SK-N-SH (cell line): ENCODE data around the gene PURA. TPM values are rescaled to one million over a fixed set of nuclear protein-coding genes. Genes with fewer than 3 reads are reported as not detected.

ENCODE experiments used
- CTCF ChIA-PET: fragments of 300-600, 350-600 bp; formaldehyde crosslinking; extraction: SDS; loops from one replicate; lab custom pipeline; 2021; lab: Yijun Ruan, JAX
- POLR2A ChIA-PET: fragments of 350-600 bp; sonication (Branson Sonifier 250); formaldehyde crosslinking; extraction: SDS; loops from one replicate; lab custom pipeline; 2020; ENCODE audit warnings: antibody characterized with exemption, inconsistent platforms; lab: Yijun Ruan, JAX
- DNase-seq: peaks from one replicate; pipeline ENCODE4 v3.0.0; 2012
- H2AFZ ChIP-seq: fragments of 200-600 bp; sonication (generic); 2 replicates; pipeline ENCODE4 v1.8.1; 2016; ENCODE audit warnings: antibody characterized with exemption, mild to moderate bottlenecking, low read depth
- H3F3A ChIP-seq: fragments of 200-600 bp; sonication (generic); replicated peaks from 2 replicates; pipeline ENCODE3; 2016; ENCODE audit warnings: antibody characterized with exemption, mild to moderate bottlenecking; ENCODE audit not compliant: insufficient read depth
- H3K27ac ChIP-seq, 2 experiments: fragments of 200-500 bp in 1 of 2; fragments of 200-600 bp in 1 of 2; sonication (Bioruptor generic) in 1 of 2; sonication (generic), shearing (Covaris generic) in 1 of 2; 2 replicates each; pipeline versions ENCODE4 v1.5.1 to v1.6.1; 2014 to 2016; ENCODE audit warnings: low read depth in 2 of 2, inconsistent platforms in 1 of 2, low read length in 1 of 2, mild to moderate bottlenecking in 1 of 2, mixed read lengths in 1 of 2
- H3K27me3 ChIP-seq: fragments of 200-600 bp; sonication (generic), shearing (Covaris generic); 2 replicates; pipeline ENCODE4 v1.6.1; 2016; ENCODE audit warnings: mixed run types; ENCODE audit not compliant: insufficient read depth
- H3K36me3 ChIP-seq, 2 experiments: fragments of 200-500 bp in 1 of 2; fragments of 200-600 bp in 1 of 2; sonication (Bioruptor generic) in 1 of 2; sonication (generic) in 1 of 2; replicated peaks in 1 of 2; 2 replicates each; pipeline versions ENCODE3 to v1.5.1; 2014 to 2016; ENCODE audit warnings: low read length in 1 of 2, mild to moderate bottlenecking in 1 of 2; ENCODE audit not compliant: insufficient read depth in 2 of 2, control insufficient read depth in 1 of 2
- H3K4me1 ChIP-seq, 2 experiments: fragments of 200-500 bp in 1 of 2; fragments of 200-600 bp in 1 of 2; sonication (Bioruptor generic) in 1 of 2; sonication (generic), shearing (Covaris generic) in 1 of 2; 2 replicates each; pipeline versions ENCODE4 v1.5.1 to v1.6.1; 2014 to 2016; ENCODE audit warnings: low read depth in 1 of 2, low read length in 1 of 2, mixed run types in 1 of 2; ENCODE audit not compliant: insufficient read depth in 2 of 2, control insufficient read depth in 1 of 2
- H3K4me2 ChIP-seq: fragments of 200-600 bp; sonication (generic), shearing (Covaris generic); 2 replicates; pipeline ENCODE4 v1.6.1; 2017; ENCODE audit warnings: mixed run types
- H3K4me3 ChIP-seq, 2 experiments: fragments of 200-500 bp in 1 of 2; fragments of 200-600 bp in 1 of 2; sonication (Bioruptor generic) in 1 of 2; sonication (generic), shearing (Covaris generic) in 1 of 2; 2 replicates each; pipeline versions ENCODE4 v1.5.1 to v1.8.1; 2014 to 2016; ENCODE audit warnings: low read depth in 2 of 2, inconsistent platforms in 1 of 2, low read length in 1 of 2, mild to moderate bottlenecking in 1 of 2, mixed read lengths in 1 of 2, moderate library complexity in 1 of 2
- H3K79me2 ChIP-seq: fragments of 200-600 bp; sonication (generic); 2 replicates; pipeline ENCODE4 v1.8.1; 2017; ENCODE audit warnings: mild to moderate bottlenecking; ENCODE audit not compliant: insufficient read depth
- H3K9ac ChIP-seq: fragments of 200-600 bp; sonication (generic); 2 replicates; pipeline ENCODE4 v1.6.1; 2017; ENCODE audit warnings: mixed run types
- H3K9me2 ChIP-seq: fragments of 200-600 bp; sonication (generic); 2 replicates; pipeline ENCODE4 v1.6.1; 2017; ENCODE audit warnings: mixed run types
- H3K9me3 ChIP-seq: fragments of 200-600 bp; sonication (generic); 2 replicates; pipeline ENCODE4 v1.6.1; 2017; ENCODE audit warnings: mixed run types, mild to moderate bottlenecking, moderate library complexity
- H4K20me1 ChIP-seq: fragments of 200-600 bp; sonication (generic); 2 replicates; pipeline ENCODE4 v1.6.1; 2017; ENCODE audit warnings: mild to moderate bottlenecking, mixed run types; ENCODE audit not compliant: insufficient read depth
- ELF1 ChIP-seq: IDR thresholded peaks from 2 replicates; pipeline ENCODE4 v1.4.0; 2012
- EP300 ChIP-seq, 2 experiments: IDR thresholded peaks; 2 replicates each; pipeline versions ENCODE4 v1.4.0 to v1.6.1; 2012; ENCODE audit warnings: borderline replicate concordance in 1 of 2, low read depth in 1 of 2, low read length in 1 of 2
- EZH2phosphoT487 ChIP-seq: fragments of 200-600 bp; sonication (generic); IDR thresholded peaks from 2 replicates; pipeline ENCODE4 v1.6.1; 2017; ENCODE audit warnings: low read depth, mixed run types, mild to moderate bottlenecking, antibody characterized with exemption, moderate library complexity, borderline replicate concordance
- FOSL2 ChIP-seq: IDR thresholded peaks from 2 replicates; pipeline ENCODE4 v1.4.0; 2012; ENCODE audit warnings: low read depth, mild to moderate bottlenecking, moderate library complexity, borderline replicate concordance
- FOXJ3 ChIP-seq: sonication (generic); formaldehyde crosslinking; IDR thresholded peaks from 2 replicates; pipeline ENCODE4 v1.5.1; 2020; ENCODE audit warnings: mild to moderate bottlenecking, missing genetic modification reagents
- FOXM1 ChIP-seq: IDR thresholded peaks from 2 replicates; pipeline ENCODE4 v1.4.0; 2012; ENCODE audit warnings: low read depth, mild to moderate bottlenecking
- GABPA ChIP-seq: IDR thresholded peaks from 2 replicates; pipeline ENCODE4 v1.4.0; 2012; ENCODE audit warnings: low read depth, mild to moderate bottlenecking
- JUND ChIP-seq: IDR thresholded peaks from 2 replicates; pipeline ENCODE4 v1.4.0; 2012
- MXI1 ChIP-seq: IDR thresholded peaks from 2 replicates; pipeline ENCODE4 v1.6.1; 2012; ENCODE audit warnings: mild to moderate bottlenecking, low read depth, low read length, improper control_type of control experiment
- NFIC ChIP-seq: IDR thresholded peaks from 2 replicates; pipeline ENCODE4 v1.4.0; 2012; ENCODE audit warnings: borderline replicate concordance
- RXRA ChIP-seq: IDR thresholded peaks from 2 replicates; pipeline ENCODE4 v1.4.0; 2012; ENCODE audit warnings: low read depth, mild to moderate bottlenecking, borderline replicate concordance
- SIN3A ChIP-seq: IDR thresholded peaks from 2 replicates; pipeline ENCODE4 v1.6.1; 2012; ENCODE audit warnings: low read depth, mild to moderate bottlenecking, low read length, moderate library complexity, borderline replicate concordance
- SMC3 ChIP-seq: IDR thresholded peaks from 2 replicates; pipeline ENCODE4 v1.6.1; 2012; ENCODE audit warnings: low read depth, low read length, improper control_type of control experiment
- TAF1 ChIP-seq: IDR thresholded peaks from 2 replicates; pipeline ENCODE4 v1.6.1; 2012; ENCODE audit warnings: low read depth, mild to moderate bottlenecking, low read length, moderate library complexity, borderline replicate concordance
- TCF12 ChIP-seq: IDR thresholded peaks from 2 replicates; pipeline ENCODE4 v1.4.0; 2012
- YY1 ChIP-seq: IDR thresholded peaks from 2 replicates; pipeline ENCODE4 v1.4.0; 2012; ENCODE audit warnings: low read depth, mild to moderate bottlenecking
- WGBS: methylation state at CpG from one replicate; pipeline ENCODE4 v1.1.6; 2017; ENCODE audit warnings: low lambda C conversion rate; 5-methylcytosine and 5-hydroxymethylcytosine counted together
- polyA plus RNA-seq, 3 experiments: library from polyadenylated mRNA; depleted of rRNA; stranded (reverse); fragments of >200 nt; gene quantifications; 2 replicates each; pipeline ENCODE4 v1.2.3, GENCODE V29; 2012
- TF ChIP-seq, protein P1 (sequence below): fragments of 150-350 bp; IDR thresholded peaks from 2 replicates; pipeline ENCODE4 v1.6.1; 2017; ENCODE audit warnings: antibody characterized with exemption, low read length, low read depth, borderline replicate concordance
- TF ChIP-seq, protein P2 (sequence below): IDR thresholded peaks from 2 replicates; pipeline ENCODE4 v1.4.0; 2012; ENCODE audit warnings: low read depth, borderline replicate concordance
- TF ChIP-seq, protein P3 (sequence below): IDR thresholded peaks from 2 replicates; pipeline ENCODE4 v1.4.0; 2012; ENCODE audit warnings: low read depth
- TF ChIP-seq, protein P4 (sequence below): IDR thresholded peaks from 2 replicates; pipeline ENCODE4; 2012
- TF ChIP-seq, protein P5 (sequence below): IDR thresholded peaks from 2 replicates; pipeline ENCODE4 v1.6.1; 2012; ENCODE audit warnings: mild to moderate bottlenecking, low read depth, low read length, moderate library complexity
- TF ChIP-seq, protein P6 (sequence below): IDR thresholded peaks from 2 replicates; pipeline ENCODE4 v1.4.0; 2012; ENCODE audit warnings: low read depth, borderline replicate concordance
- TF ChIP-seq, protein P7 (sequence below): fragments of 200-600 bp; sonication (generic); IDR thresholded peaks from 2 replicates; pipeline ENCODE4 v1.6.1; 2017; ENCODE audit warnings: antibody characterized with exemption, mild to moderate bottlenecking, moderate library complexity

PURA gene
- polyA plus RNA-seq, 1 of the 3 experiments (the other 2 are of a cell fraction) = 2.4 TPM

DNA sequence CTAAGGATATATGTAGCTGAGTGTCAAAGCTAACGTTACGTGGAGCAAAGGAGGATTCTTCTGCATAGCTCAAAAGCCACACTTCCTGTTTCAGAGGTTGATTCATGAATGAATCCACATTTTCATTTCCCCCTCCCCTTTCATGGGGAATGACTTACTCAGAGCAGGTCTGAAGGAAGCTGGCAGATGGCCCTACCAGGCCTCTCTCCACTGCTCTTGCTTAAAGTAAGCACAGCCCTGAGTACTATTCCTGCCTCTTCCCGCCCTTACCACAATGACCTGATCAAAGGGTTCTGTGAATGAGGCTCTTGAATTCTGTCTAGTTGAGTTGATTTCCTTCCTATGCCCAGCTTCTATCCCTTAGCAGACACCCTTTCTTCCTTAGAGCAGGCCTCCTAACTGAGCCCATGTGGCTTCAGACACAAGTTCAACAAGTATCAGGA, 18.1 kb downstream of the PURA start:
- Histone ChIP-seq H3K9me2 (no peaks in the 10 kb centered on the region), H3K79me2 (peaks cover 16% of the 10 kb centered on the region), H3K27me3 (no peaks in the 10 kb centered on the region), H2AFZ (peak overlapping the region; percentile 68), H3F3A (peaks cover 8% of the 10 kb centered on the region), H4K20me1 (no peaks in the 10 kb centered on the region), H3K4me3 (no peak overlapping the region), H3K36me3 (no peaks in the 10 kb centered on the region), H3K9ac (peak overlapping the region; percentile 16; the same call in 1 of the 2 replicates), H3K27ac (peak overlapping the region in 1 of 2 experiments; percentile 70; a peak in 3 of 4 replicates), H3K4me2 (peak overlapping the region; percentile 56), H3K4me1 (peaks cover 0 to 15% of the 10 kb centered on the region in 2 experiments; a peak in 2 of 4 replicates), H3K9me3 (no peaks in the 10 kb centered on the region)
- no peak for DNase-seq
- WGBS = 21% methylated on average over 3 of the region's 3 CpGs
- ChIA-PET POLR2A (no interaction called here), CTCF (interaction anchor here (1.3 to 5.7 kb wide), 4 partner anchors 11 to 59 kb away, joined by 4 to 63 read pairs (median 4); no protein-coding TSS in a partner anchor)
- TF ChIP-seq MXI1 (no peak), RXRA (no peak), FOXJ3 (CRISPR knock-in tag) (no peak), SMC3 (no peak), SIN3A (peak; percentile 38; the same call in 1 of the 2 replicates), EZH2phosphoT487 (no peak), FOXM1 (no peak), NFIC (peak; percentile 67), GABPA (no peak), ELF1 (peak; percentile 60), JUND (peak; percentile 56; the same call in 1 of the 2 replicates), TCF12 (peak; percentile 71), TAF1 (no peak), EP300 (IDR thresholded peaks at IDR 0.05; ENCODE audit: borderline replicate concordance in 1 of 2, low read depth in 1 of 2, low read length in 1 of 2) (no peak), FOSL2 (peak; percentile 74; the same call in 1 of the 2 replicates), YY1 (no peak)
- TF ChIP-seq, protein P1, sequence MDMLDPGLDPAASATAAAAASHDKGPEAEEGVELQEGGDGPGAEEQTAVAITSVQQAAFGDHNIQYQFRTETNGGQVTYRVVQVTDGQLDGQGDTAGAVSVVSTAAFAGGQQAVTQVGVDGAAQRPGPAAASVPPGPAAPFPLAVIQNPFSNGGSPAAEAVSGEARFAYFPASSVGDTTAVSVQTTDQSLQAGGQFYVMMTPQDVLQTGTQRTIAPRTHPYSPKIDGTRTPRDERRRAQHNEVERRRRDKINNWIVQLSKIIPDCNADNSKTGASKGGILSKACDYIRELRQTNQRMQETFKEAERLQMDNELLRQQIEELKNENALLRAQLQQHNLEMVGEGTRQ = no peak
- TF ChIP-seq, protein P2, sequence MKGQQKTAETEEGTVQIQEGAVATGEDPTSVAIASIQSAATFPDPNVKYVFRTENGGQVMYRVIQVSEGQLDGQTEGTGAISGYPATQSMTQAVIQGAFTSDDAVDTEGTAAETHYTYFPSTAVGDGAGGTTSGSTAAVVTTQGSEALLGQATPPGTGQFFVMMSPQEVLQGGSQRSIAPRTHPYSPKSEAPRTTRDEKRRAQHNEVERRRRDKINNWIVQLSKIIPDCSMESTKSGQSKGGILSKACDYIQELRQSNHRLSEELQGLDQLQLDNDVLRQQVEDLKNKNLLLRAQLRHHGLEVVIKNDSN = no peak
- TF ChIP-seq, protein P3, sequence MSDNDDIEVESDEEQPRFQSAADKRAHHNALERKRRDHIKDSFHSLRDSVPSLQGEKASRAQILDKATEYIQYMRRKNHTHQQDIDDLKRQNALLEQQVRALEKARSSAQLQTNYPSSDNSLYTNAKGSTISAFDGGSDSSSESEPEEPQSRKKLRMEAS = peak; percentile 76; the same call in 1 of the 2 replicates
- TF ChIP-seq, protein P4, sequence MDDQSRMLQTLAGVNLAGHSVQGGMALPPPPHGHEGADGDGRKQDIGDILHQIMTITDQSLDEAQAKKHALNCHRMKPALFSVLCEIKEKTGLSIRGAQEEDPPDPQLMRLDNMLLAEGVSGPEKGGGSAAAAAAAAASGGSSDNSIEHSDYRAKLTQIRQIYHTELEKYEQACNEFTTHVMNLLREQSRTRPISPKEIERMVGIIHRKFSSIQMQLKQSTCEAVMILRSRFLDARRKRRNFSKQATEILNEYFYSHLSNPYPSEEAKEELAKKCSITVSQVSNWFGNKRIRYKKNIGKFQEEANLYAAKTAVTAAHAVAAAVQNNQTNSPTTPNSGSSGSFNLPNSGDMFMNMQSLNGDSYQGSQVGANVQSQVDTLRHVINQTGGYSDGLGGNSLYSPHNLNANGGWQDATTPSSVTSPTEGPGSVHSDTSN = peak; percentile 23; the same call in 1 of the 2 replicates
- TF ChIP-seq, protein P5, sequence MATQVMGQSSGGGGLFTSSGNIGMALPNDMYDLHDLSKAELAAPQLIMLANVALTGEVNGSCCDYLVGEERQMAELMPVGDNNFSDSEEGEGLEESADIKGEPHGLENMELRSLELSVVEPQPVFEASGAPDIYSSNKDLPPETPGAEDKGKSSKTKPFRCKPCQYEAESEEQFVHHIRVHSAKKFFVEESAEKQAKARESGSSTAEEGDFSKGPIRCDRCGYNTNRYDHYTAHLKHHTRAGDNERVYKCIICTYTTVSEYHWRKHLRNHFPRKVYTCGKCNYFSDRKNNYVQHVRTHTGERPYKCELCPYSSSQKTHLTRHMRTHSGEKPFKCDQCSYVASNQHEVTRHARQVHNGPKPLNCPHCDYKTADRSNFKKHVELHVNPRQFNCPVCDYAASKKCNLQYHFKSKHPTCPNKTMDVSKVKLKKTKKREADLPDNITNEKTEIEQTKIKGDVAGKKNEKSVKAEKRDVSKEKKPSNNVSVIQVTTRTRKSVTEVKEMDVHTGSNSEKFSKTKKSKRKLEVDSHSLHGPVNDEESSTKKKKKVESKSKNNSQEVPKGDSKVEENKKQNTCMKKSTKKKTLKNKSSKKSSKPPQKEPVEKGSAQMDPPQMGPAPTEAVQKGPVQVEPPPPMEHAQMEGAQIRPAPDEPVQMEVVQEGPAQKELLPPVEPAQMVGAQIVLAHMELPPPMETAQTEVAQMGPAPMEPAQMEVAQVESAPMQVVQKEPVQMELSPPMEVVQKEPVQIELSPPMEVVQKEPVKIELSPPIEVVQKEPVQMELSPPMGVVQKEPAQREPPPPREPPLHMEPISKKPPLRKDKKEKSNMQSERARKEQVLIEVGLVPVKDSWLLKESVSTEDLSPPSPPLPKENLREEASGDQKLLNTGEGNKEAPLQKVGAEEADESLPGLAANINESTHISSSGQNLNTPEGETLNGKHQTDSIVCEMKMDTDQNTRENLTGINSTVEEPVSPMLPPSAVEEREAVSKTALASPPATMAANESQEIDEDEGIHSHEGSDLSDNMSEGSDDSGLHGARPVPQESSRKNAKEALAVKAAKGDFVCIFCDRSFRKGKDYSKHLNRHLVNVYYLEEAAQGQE = no peak
- TF ChIP-seq, protein P6, sequence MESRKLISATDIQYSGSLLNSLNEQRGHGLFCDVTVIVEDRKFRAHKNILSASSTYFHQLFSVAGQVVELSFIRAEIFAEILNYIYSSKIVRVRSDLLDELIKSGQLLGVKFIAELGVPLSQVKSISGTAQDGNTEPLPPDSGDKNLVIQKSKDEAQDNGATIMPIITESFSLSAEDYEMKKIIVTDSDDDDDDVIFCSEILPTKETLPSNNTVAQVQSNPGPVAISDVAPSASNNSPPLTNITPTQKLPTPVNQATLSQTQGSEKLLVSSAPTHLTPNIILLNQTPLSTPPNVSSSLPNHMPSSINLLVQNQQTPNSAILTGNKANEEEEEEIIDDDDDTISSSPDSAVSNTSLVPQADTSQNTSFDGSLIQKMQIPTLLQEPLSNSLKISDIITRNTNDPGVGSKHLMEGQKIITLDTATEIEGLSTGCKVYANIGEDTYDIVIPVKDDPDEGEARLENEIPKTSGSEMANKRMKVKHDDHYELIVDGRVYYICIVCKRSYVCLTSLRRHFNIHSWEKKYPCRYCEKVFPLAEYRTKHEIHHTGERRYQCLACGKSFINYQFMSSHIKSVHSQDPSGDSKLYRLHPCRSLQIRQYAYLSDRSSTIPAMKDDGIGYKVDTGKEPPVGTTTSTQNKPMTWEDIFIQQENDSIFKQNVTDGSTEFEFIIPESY = no peak
- TF ChIP-seq, protein P7, sequence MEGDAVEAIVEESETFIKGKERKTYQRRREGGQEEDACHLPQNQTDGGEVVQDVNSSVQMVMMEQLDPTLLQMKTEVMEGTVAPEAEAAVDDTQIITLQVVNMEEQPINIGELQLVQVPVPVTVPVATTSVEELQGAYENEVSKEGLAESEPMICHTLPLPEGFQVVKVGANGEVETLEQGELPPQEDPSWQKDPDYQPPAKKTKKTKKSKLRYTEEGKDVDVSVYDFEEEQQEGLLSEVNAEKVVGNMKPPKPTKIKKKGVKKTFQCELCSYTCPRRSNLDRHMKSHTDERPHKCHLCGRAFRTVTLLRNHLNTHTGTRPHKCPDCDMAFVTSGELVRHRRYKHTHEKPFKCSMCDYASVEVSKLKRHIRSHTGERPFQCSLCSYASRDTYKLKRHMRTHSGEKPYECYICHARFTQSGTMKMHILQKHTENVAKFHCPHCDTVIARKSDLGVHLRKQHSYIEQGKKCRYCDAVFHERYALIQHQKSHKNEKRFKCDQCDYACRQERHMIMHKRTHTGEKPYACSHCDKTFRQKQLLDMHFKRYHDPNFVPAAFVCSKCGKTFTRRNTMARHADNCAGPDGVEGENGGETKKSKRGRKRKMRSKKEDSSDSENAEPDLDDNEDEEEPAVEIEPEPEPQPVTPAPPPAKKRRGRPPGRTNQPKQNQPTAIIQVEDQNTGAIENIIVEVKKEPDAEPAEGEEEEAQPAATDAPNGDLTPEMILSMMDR = no peak
